ENCODE results near the gene INPP1. TPM values are rescaled to one million over a fixed set of nuclear protein-coding genes. Genes with fewer than 3 reads are reported as not detected.

Gene INPP1
- total RNA-seq, 2 donors from 2014 or later: 18.6 to 25.9 TPM

DNA sequence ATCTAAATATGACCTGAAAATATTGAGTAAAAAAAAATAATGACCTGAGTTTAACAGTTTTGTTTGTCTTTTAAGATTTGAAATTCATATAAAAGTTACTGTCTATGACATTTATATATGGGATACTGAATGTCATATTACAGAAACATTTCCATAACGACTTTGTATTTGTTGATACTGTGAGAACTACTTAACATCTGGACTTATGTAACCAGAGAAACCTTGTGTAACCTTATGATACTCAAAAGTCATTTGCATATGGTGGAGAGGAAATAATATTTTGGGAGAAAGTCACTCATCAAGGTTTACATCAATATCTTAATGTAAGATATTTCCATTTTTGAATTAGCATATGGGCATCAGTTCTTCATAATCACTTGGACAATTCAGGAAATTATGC is 77.4 kb downstream of the INPP1 start:
- no peaks in the 10 kb centered on the region for H3K36me3 ChIP-seq
- H3K4me3 ChIP-seq: no peak overlapping the region
- no peak overlapping the region for H3K27ac ChIP-seq
- DNase-seq (ENCODE audit: low spot score): no peak
- no peaks in the 10 kb centered on the region for H3K27me3 ChIP-seq
- TF ChIP-seq, protein P1, sequence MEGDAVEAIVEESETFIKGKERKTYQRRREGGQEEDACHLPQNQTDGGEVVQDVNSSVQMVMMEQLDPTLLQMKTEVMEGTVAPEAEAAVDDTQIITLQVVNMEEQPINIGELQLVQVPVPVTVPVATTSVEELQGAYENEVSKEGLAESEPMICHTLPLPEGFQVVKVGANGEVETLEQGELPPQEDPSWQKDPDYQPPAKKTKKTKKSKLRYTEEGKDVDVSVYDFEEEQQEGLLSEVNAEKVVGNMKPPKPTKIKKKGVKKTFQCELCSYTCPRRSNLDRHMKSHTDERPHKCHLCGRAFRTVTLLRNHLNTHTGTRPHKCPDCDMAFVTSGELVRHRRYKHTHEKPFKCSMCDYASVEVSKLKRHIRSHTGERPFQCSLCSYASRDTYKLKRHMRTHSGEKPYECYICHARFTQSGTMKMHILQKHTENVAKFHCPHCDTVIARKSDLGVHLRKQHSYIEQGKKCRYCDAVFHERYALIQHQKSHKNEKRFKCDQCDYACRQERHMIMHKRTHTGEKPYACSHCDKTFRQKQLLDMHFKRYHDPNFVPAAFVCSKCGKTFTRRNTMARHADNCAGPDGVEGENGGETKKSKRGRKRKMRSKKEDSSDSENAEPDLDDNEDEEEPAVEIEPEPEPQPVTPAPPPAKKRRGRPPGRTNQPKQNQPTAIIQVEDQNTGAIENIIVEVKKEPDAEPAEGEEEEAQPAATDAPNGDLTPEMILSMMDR (IDR thresholded peaks at IDR 0.05): no peak
- no peaks in the 10 kb centered on the region for H3K9me3 ChIP-seq
- H3K4me1 ChIP-seq: peaks cover 0 to 21% of the 10 kb centered on the region in 2 donors

Other genes with a start within 250 kb of the INPP1 start
- 10 to 100 TPM; 11.9 to 17.6 TPM for gene HIBCH, start 23.8 kb upstream of the INPP1 start, total RNA-seq
- gene MFSD6, start 64.8 kb downstream of the INPP1 start, total RNA-seq: 10 to 100 TPM; 57.2 to 72.7 TPM
- 1 to 10 TPM; 2.7 to 3.3 TPM for gene NEMP2, start 191.1 kb downstream of the INPP1 start, total RNA-seq

Measured in right atrium auricular region (tissue), 2 donors.